ENCODE measurements around the gene ELMOD3.

Gene ELMOD3

GRCh38 chr2:85327822-85328617 is 26.5 kb upstream of the ELMOD3 start, which contains the start of gene TGOLN2 (continued):
- no peak for TF ChIP-seq ZNF596 (tag by site-specific recombination; IDR thresholded peaks at IDR 0.05)
- TF ChIP-seq ZSCAN23 (tag by site-specific recombination; IDR thresholded peaks at IDR 0.05) = 0 out of 2 replicates have a peak, but pooled peaks have one; percentile 32
- no peak for TF ChIP-seq GLI2 (tag by site-specific recombination; IDR thresholded peaks at IDR 0.05; ENCODE audit: borderline replicate concordance, low read depth)
- TF ChIP-seq ZNF404 (tag by site-specific recombination; IDR thresholded peaks at IDR 0.05) = no peak
- no peak for TF ChIP-seq ZNF704 (tag by site-specific recombination; IDR thresholded peaks at IDR 0.05)
- TF ChIP-seq, protein P1, sequence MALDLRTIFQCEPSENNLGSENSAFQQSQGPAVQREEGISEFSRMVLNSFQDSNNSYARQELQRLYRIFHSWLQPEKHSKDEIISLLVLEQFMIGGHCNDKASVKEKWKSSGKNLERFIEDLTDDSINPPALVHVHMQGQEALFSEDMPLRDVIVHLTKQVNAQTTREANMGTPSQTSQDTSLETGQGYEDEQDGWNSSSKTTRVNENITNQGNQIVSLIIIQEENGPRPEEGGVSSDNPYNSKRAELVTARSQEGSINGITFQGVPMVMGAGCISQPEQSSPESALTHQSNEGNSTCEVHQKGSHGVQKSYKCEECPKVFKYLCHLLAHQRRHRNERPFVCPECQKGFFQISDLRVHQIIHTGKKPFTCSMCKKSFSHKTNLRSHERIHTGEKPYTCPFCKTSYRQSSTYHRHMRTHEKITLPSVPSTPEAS (tag by site-specific recombination; IDR thresholded peaks at IDR 0.05) = 0 out of 2 replicates have a peak, but pooled peaks have one; percentile 8
- TF ChIP-seq ZNF670 (tag by site-specific recombination; IDR thresholded peaks at IDR 0.05; ENCODE audit: low read depth) = no peak
- TF ChIP-seq SP2 (tag by site-specific recombination; IDR thresholded peaks at IDR 0.05) = peak; percentile 85
- TF ChIP-seq MEIS1 (CRISPR knock-in tag; IDR thresholded peaks at IDR 0.05; ENCODE audit: borderline replicate concordance) = no peak
- TF ChIP-seq HOXD13 (CRISPR knock-in tag; IDR thresholded peaks at IDR 0.05; ENCODE audit: borderline replicate concordance) = no peak
- no peak for TF ChIP-seq ZNF791 (tag by site-specific recombination; IDR thresholded peaks at IDR 0.05)
- TF ChIP-seq PRDM10 (tag by site-specific recombination; IDR thresholded peaks at IDR 0.05) = peak; percentile 93
- TF ChIP-seq, protein P2, sequence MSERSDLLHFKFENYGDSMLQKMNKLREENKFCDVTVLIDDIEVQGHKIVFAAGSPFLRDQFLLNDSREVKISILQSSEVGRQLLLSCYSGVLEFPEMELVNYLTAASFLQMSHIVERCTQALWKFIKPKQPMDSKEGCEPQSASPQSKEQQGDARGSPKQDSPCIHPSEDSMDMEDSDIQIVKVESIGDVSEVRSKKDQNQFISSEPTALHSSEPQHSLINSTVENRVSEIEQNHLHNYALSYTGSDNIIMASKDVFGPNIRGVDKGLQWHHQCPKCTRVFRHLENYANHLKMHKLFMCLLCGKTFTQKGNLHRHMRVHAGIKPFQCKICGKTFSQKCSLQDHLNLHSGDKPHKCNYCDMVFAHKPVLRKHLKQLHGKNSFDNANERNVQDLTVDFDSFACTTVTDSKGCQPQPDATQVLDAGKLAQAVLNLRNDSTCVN (tag by site-specific recombination; optimal IDR thresholded peaks at IDR 0.05) = peak; percentile 81
- peak; percentile 75 for TF ChIP-seq ZIC2 (tag by site-specific recombination; IDR thresholded peaks at IDR 0.05)
- TF ChIP-seq ZNF544 (tag by site-specific recombination; IDR thresholded peaks at IDR 0.05) = no peak
- TF ChIP-seq, protein P3, sequence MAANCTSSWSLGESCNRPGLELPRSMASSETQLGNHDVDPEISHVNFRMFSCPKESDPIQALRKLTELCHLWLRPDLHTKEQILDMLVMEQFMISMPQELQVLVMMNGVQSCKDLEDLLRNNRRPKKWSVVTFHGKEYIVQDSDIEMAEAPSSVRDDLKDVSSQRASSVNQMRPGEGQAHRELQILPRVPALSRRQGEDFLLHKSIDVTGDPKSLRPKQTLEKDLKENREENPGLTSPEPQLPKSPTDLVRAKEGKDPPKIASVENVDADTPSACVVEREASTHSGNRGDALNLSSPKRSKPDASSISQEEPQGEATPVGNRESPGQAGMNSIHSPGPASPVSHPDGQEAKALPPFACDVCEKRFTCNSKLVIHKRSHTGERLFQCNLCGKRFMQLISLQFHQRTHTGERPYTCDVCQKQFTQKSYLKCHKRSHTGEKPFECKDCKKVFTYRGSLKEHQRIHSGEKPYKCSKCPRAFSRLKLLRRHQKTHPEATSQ (tag by site-specific recombination; IDR thresholded peaks at IDR 0.05) = no peak
- no peak for TF ChIP-seq ZBTB49 (tag by site-specific recombination; IDR thresholded peaks at IDR 0.05; ENCODE audit: low read depth)
- TF ChIP-seq ZNF10 (tag by site-specific recombination; IDR thresholded peaks at IDR 0.05) = peak; percentile 62; the same call in 1 of the 2 replicates
- TF ChIP-seq INSM2 (tag by site-specific recombination; IDR thresholded peaks at IDR 0.05) = peak; percentile 49; the same call in 1 of the 2 replicates
- TF ChIP-seq, protein P4, sequence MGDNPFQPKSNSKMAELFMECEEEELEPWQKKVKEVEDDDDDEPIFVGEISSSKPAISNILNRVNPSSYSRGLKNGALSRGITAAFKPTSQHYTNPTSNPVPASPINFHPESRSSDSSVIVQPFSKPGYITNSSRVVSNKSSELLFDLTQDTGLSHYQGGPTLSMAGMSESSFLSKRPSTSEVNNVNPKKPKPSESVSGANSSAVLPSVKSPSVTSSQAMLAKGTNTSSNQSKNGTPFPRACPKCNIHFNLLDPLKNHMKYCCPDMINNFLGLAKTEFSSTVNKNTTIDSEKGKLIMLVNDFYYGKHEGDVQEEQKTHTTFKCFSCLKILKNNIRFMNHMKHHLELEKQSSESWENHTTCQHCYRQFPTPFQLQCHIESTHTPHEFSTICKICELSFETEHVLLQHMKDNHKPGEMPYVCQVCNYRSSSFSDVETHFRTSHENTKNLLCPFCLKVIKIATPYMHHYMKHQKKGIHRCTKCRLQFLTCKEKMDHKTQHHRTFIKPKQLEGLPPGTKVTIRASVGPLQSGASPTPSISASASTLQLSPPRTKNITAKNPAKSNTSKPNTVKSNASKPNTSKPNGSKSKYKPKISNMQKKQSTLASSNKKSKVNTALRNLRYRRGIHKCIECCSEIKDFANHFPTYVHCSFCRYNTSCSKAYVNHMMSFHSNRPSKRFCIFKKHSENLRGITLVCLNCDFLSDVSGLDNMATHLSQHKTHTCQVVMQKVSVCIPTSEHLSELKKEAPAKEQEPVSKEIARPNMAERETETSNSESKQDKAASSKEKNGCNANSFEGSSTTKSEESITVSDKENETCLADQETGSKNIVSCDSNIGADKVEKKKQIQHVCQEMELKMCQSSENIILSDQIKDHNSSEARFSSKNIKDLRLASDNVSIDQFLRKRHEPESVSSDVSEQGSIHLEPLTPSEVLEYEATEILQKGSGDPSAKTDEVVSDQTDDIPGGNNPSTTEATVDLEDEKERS (tag by site-specific recombination; IDR thresholded peaks at IDR 0.05) = no peak
- no peak for TF ChIP-seq ZNF140 (tag by site-specific recombination; IDR thresholded peaks at IDR 0.05)
- no peak; the same call in 1 of the 2 replicates for TF ChIP-seq ZNF341 (tag by site-specific recombination; IDR thresholded peaks at IDR 0.05; ENCODE audit: low read depth)

Data from HEK293 (cell line).